Medulla oblongata (tissue), 1 donor: ENCODE measurements around the gene LURAP1L.

Experiments
- DNase-seq: peaks from one replicate; pipeline ENCODE4 v3.0.0-alpha.2; 2015; ENCODE audit errors: extremely low spot score

The LURAP1L gene

DNA sequence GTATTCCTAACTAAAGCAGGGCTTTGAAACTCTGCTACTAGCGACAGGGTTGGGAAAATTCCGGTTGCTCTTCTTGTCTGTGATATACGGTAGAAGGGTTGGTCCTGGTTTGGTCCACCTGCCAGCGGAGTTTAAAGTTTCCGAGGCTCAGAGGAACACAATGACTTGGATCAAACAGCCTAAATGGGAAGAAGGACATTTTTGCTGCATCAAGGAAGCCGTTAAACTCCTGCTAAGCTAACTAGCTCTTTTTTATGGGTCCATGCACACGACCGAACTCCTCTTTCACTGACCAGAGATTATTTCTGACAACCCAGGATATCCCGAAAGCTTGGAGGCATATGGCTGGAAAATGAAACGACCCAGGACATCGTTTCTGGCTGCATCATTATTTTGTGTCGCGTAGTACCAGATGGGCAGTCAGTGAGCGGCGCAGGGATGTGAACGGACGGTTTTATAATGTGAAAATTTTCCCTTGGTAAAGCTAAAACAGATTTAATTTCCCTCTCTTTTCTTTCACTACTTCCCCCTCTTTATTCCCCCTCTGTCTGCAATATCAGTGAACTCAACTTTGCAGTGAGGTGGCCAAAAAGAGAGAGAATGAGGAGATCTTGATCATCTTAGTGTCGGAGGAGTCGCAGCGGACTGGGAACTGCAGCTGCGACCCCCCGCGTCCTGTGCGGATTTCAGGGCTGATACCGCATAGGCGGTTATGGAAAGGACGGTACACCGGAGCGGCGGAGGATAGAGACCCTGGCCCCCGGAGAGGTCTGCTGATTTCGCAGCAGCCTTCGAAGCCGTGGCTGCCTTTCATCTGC is at the start of gene LURAP1L:
LURAP1L (plus strand) TSS at position 160 of the 818 bp plus-strand sequence. CDS start 696 bp downstream, outside the sequence.
- DNase-seq, result peak; percentile 87

GRCh38 chr9:12726795-12727194 is 48.0 kb upstream of the LURAP1L start:
- DNase-seq, result no peak

- DNase-seq, result no peak
Observed at GRCh38 chr9:12730198-12730597, 44.6 kb upstream of the LURAP1L start.

DNA sequence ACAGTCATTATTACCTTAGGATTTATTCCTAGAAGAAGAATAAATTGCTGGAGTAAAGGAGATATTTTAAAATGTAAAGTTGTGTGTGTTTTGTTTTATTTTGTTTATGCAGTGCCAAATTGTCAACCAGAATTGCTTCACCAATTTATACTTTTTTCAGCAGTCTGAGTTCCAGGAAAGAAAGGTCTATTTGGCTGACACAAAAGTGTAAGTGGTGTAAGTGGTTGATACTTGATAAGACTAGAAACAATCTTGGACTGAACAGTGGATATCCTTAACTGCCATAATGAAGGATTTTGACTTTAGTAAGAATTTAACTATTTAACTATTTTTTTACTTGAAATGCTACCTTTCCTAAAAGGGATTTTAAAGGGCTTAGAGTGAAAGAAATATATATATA is 43.9 kb upstream of the LURAP1L start:
- DNase-seq, result no peak

DNA sequence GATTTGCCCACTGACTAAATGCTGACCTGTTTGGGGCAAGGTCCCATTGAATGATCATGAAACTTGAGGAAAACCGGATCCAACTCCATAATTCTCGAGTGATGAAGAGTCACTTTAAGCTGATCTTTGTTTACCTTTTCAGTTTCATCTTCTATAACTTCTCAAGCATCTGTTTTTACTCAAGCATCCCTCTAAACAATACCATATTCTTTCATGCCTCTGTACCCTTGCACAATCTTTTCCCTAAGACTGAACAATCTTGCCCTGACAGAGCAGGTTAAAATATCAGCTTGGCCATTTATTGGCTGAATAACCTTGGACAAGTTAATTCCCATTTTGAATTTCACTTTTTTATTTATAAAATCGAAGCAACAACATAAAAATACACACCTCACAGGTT is 41.8 kb upstream of the LURAP1L start:
- DNase-seq, result no peak

DNA sequence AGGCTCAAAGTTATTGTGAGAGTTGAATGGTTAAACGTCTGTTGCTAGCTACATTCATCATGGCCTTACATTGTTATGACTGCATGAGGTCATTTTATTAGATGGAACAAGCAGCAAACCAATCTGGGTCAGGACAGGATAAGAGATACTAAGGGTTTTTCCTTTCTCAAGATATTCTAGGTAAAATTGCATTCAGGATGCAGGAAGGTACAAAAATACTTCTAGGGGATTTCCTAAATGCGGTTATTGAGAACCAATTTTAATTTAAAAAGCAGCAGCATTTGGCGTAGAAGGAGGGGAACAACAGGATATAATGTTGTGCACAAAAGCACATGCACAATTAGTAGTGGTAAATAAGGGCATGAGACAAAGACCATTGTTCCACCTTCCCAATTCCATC is 39.2 kb upstream of the LURAP1L start:
- DNase-seq, result no peak

- no peak for DNase-seq
Observed at GRCh38 chr9:12737871-12738270, 36.9 kb upstream of the LURAP1L start.

- no peak for DNase-seq
Observed at GRCh38 chr9:12739014-12739652, 35.7 kb upstream of the LURAP1L start.

DNA sequence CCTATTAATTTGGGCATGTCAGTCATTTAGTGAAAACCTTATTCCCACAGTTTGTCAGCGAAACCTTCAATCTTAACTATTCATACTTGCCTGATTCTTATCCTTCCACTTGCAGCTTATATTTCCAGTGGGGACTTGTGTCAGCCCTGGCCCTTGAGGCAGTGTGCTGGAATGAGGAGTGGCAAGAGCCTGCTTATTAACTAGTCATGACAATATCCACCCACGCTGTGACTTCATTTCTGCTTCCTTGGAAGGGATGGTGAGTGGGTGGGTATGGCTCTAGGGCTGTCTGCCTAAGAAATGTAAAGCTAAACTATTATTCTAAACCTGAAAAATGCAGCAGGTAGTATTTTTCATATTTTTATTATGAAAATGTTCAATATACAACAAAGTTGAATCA is 34.0 kb upstream of the LURAP1L start:
- no peak for DNase-seq

DNA sequence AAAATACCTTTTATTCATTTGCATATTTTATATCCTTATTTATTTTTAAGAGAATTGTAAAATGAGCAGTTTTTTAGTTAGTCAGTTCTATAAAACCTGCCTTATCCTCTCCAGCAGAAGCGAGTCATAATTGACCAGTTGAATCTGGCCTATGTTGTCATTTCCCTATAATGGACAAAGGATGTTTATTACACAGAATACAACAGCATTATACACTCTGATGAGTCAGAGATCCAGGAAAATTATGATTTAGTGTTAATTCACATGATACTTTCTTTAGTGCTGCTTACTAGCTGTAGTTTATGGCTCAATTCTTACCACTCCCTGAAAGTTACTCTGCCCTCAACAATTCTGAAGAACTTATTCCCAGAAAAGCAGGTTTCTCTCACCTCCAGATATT is 26.8 kb upstream of the LURAP1L start:
- no peak for DNase-seq

- DNase-seq, result no peak
Observed at GRCh38 chr9:12748954-12749353, 25.9 kb upstream of the LURAP1L start.

DNA sequence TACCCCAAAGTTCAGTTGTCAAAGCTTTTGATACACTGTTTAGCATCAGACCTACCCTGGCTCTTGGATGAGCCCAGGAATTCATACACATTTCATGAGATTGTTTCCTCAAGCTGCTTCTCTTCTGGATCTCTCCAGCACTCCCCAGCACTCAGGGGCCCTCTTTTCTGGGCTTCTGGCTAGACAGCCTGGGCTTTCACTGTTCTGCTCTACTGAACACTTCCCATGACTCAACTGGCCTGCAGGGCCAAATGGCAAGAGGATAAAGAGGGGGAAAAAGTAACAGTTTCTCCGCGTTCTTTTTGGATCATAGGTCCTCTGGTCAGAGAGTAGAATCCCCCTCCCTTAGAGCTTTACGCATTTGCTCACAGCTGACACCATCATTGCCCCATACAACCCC is 20.9 kb upstream of the LURAP1L start:
- DNase-seq, result no peak

- DNase-seq, result peak; percentile 48
Observed at GRCh38 chr9:12759761-12760160, 15.1 kb upstream of the LURAP1L start.

GRCh38 chr9:12760758-12761157 is 14.1 kb upstream of the LURAP1L start:
- no peak for DNase-seq

DNA sequence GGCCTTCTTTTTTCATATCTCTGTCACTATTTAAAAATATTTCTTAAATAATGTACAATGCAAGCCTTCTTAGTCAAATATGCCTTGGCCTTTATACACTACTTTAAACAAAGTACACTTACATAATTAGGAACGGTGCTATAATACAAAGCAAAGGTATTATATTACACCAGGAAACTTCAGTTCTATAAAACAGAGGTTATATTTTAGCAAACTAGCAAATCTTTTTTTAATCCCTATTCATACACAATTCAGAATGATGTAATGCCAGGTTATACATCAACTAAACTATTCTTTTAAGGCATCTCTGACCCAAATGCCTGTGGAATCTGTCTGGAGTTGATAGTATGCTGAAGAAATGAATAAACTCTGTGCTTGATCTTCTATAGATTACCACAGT is 10.7 kb upstream of the LURAP1L start:
- DNase-seq, result no peak

GRCh38 chr9:12765088-12765798 is 9.6 kb upstream of the LURAP1L start:
- DNase-seq, result no peak

DNA sequence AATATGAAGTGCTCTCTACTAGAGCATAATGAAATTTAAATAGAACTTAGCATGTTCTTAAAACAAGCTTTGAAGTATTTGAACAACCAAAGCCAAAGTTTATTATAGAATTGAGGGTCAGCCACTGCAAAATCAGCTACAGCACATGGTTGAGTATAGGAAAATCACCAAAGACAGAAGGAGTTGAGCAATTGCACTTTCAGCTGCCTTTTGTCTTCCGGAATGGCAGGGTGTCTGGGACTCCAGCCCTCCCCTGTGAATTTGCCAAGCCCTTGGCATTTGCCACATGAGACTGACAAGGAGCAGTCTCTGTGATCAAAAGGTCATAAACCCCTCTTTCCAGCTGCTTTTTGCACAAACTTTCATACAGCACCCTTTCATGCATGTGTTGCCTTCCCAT is 8.5 kb upstream of the LURAP1L start:
- no peak for DNase-seq

GRCh38 chr9:12770261-12770660 is 4.6 kb upstream of the LURAP1L start:
- DNase-seq, result no peak

- DNase-seq, result no peak
Observed at GRCh38 chr9:12771891-12772290, 2.9 kb upstream of the LURAP1L start.

GRCh38 chr9:12773562-12773961 is 1.3 kb upstream of the LURAP1L start:
- no peak for DNase-seq

- DNase-seq, result peak; percentile 50
Observed at GRCh38 chr9:12775679-12776512, 1.1 kb downstream of the LURAP1L start.
